T-helper 9 cell (primary cell): ENCODE measurements around the gene C1QTNF12.

ENCODE experiments used
- DNase-seq: peaks from one replicate; pipeline ENCODE4 v3.0.0-alpha.2; 2020
- total RNA-seq, 2 donors: gene quantifications; one replicate each; lab custom pipeline; 2026; lab: John Stamatoyannopoulos, UW

Gene C1QTNF12, protein sequence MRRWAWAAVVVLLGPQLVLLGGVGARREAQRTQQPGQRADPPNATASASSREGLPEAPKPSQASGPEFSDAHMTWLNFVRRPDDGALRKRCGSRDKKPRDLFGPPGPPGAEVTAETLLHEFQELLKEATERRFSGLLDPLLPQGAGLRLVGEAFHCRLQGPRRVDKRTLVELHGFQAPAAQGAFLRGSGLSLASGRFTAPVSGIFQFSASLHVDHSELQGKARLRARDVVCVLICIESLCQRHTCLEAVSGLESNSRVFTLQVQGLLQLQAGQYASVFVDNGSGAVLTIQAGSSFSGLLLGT
- total RNA-seq: 0.28 to 0.72 reads per million in 2 donors

DNA sequence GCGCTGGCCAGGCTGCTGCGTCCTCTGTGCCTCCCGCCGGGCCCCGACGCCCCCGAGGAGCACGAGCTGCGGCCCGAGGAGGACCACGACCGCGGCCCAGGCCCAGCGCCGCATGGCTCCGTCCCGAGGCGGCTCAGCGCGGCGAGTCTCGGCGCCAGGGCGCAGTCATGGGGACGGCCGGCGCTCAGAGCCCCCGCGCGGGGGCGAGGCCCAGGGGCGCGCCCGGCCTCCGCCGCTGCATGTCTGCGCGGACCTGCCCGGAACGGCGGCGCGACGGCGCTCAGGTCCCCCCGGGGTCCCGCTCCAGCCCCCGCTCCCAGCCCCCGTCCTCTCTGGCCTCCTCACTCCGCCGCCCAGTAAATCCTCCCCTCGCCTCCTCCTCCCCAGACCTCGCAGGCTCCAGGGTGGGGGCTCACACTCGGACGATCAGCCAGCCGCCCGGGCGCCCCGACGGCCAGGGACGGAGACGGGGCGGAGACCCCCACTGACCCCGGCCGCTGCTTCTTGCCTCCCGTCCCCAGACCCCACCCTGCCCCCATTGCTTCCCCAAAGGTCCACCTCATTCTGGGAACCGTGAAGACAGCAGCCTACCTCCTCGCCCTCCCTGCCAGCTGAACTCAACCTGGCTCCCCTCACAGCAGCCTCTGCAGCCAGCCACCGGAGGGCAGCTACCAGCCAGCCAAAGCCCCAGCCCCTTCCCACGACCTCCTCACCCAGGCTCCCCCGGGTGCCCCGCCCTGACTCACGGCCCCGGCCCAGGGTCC, at the start of gene C1QTNF12:
C1QTNF12 (minus strand) TSS at position 146 of the 764 bp plus-strand sequence; CDS start at position 114, 32 bp downstream.
- DNase-seq: no peak

DNA sequence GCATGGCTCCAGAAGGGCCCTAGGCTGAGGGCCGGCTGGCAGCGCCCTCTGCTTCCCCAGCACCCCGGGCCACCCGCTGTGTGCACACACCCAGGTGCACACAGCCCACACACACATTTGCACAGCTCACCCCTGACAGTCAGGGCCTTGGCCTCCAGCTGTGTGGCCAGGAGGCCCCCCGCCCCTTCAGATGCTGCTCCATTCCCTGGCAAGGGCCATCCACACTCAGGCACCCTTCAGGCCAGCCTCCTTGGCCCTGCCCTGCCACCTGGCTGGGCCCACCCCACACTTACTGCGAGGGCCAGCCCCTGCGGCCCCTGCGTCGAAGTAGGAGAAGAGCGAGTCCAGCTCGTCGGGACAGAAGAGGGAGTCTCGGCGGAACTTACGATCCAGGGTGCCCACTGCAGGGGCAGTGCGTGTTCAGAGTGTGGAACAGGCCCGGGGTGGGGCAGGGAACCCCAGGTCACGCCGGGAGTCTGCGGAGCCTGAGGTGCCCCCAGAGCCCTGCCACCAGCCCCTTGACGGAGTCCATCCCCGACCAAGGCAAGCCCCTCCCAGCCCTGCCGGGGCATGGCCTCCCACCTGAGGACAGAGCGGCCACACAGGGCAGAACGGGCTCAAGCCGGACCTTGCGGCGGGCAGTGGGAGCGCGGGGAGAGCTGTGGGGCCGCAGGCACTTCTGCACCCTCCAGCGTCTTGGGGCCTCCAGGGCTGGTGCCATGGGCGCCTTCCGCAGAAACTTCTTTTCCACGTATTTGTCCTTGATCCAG, 48.8 kb upstream of the C1QTNF12 start:
- DNase-seq: no peak

DNA sequence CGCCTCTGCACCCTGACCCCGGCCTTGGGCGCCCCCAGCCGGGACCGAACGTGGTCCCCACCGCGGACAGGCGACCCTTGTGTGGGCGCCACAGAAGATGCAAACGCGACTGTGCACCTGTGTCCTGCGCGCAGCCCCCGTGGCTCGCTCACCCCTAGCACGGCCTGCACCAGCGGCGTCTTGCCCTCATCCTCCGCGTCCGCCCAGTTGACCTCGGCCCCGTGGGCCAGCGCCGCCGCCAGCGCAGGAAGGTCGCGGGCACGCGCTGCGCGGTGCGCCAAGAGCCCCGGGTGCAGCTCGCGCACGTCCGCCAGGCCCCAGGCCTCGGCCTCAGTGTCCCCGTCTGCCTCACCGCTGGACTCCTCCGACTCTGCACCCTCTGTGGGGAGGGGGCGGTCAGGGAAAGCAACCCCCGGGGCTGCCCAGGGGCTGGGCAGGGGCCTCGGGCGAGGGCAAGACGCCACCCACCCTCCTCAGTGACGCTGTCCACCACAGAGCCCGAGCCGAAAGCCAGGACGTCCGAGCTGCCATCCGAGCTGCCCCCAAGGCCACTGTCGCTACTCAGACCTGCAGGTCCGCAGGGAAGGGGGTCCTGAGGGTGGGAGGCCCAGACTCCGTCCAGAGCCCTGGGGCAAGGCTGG, 47.8 kb upstream of the C1QTNF12 start:
- DNase-seq: no peak

DNA sequence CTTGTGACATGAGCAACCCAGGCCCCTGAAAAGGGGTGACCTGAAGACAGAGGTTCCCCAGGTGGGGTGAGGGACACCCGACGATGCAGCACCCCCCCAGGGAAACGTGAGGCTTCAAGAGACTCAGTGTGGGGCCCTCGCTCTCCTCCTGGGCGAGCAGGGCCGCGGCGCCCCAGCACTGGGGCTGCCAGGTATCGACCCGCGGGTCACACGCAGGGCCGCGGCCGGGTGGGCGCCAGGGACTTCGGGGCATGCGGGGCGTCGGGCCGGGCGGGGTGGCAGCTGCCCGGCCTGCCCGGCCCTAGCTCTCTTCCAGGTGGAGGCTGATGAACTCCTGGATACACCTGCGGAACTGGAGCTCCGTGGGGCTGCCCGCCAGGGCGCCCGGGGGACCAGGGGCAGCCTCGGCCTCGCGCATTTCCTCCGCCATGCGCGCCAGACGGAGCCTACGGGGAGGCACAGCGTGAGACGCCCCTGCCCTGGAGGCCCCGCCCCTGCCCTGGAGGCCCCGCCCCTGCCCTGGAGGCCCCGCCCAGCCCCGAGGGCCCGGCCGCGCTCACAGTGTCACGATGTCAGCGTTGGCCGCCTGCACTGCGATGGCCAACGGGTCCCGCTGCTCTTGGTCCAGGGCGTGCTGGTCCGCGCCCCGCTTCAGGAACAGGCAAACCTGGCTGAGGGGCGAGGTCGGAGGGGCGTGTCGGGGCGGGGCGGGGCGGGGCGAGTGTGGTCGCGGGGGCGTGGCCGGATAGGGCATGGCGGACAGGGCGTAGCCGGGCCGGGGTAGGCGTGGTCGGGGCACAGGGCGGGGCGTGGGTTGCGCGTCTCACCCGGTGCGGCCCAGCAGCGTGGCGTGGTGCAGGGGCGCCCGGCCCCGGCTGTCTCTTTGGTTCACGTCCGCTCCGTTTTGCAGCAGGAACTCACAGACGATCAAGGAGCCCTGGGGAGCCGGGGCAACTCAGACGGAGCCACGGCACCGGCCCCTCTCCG, 47.0 kb upstream of the C1QTNF12 start:
- DNase-seq: no peak

DNA sequence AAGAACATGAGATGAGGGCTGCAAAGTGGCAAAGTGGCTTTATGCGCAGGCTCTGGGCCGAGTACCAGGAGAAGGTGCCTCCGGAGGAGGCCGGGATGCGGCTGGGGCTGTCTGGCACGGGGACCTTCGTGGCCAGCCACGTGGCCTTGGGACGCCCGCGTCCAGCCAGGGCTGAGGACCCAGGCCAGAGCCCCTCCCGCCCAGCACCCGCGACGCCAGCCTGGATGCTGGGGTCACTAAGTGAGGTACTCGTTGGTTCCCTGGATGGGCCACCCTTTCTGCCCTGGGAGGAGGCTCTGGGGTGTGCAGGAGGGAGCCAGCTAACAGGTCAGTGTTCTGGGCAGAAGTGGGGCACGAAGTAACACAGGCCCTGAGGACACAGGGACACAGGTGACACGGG, 46.3 kb upstream of the C1QTNF12 start:
- DNase-seq: no peak

DNA sequence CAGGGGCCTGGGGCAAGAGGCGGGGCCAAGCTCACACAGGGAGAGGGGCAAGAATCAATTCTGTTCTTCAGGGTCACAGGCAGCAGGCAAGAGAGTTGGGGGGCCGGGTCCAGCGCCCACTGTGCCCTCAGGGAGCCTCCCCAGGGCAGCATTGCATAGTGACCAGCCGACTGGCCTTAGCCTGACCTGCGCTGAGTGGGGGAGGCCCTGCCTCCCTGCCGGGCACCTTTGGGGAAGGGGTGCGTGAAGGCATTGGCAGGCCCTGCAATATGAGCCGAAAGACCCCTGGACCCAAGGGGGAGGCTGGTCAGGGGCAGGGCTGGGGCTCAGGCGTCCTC, 45.9 kb upstream of the C1QTNF12 start:
- DNase-seq: no peak

DNA sequence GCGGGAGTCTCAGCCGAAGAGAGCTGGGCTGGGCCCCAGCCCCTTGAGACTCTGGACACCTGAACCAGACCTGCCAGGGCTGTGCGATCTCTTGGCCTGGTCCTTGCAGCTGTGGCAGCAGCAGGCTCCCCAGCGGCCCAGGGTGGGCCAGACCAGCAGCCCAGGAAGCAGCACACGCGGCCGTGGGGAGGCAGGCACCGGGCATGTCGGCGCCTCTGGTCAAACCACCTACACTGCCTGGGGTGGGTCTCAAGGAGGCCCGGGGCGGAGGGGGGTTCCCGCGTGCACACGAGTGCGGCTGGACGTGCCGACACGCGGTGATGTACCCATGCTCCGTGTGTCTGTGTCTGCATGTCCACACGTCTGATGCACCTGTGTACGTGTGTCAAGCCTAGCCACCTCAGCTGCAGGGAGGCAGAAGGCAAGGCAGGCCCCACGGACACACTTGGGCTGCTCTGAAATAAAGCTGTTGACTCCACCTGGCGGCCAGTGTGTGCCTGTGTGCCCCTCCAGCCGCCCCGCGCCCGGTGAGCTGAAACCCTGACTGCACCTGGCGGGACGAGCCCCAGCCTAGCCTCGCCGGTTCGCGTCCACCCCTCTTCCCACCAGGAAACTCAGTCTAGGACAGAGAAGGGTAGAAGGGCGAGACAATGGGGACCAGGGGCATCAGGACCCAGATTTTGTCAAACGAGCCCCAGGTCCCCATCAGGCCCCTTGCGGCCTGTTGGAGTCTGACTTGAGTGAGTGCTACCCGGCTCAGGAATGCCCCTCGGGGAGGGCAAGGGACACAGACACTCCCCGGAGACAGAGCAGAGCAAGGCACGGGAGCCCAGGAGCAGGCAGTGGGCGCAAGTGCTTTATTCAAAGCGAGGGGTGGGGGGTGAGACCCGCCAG, 45.3 kb upstream of the C1QTNF12 start:
- peak; percentile 56 for DNase-seq

DNA sequence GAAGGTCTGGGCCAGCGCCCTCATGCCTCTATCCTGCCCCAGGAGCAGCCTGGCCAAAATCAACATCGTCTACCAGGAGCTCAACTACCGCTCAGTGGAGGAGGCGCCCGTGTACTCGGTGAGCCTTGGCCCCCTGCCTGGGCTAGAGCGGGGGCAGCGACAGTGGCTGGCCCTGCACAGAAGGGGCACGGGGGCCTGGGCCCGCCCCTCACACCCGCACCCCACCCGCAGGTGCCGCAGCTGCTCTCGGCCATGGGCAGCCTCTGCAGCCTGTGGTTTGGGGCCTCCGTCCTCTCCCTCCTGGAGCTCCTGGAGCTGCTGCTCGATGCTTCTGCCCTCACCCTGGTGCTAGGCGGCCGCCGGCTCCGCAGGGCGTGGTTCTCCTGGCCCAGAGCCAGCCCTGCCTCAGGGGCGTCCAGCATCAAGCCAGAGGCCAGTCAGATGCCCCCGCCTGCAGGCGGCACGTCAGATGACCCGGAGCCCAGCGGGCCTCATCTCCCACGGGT, 44.6 kb upstream of the C1QTNF12 start:
- DNase-seq: no peak

DNA sequence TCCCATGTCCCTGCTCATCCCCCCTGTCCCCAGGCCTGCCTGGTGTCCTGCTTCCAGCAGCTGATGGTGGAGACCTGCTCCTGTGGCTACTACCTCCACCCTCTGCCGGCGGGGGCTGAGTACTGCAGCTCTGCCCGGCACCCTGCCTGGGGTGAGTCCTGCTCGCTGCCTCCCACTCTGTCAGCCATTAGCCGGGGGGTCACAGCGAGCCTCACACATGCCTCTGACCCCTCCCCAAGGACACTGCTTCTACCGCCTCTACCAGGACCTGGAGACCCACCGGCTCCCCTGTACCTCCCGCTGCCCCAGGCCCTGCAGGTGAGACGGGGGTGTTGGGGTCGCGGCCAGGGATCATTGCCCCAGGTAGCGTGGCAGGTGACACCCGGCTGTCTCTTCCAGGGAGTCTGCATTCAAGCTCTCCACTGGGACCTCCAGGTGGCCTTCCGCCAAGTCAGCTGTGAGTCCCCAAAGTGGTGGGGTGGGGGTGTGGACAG, 43.8 kb upstream of the C1QTNF12 start:
- peak; percentile 49 for DNase-seq

DNA sequence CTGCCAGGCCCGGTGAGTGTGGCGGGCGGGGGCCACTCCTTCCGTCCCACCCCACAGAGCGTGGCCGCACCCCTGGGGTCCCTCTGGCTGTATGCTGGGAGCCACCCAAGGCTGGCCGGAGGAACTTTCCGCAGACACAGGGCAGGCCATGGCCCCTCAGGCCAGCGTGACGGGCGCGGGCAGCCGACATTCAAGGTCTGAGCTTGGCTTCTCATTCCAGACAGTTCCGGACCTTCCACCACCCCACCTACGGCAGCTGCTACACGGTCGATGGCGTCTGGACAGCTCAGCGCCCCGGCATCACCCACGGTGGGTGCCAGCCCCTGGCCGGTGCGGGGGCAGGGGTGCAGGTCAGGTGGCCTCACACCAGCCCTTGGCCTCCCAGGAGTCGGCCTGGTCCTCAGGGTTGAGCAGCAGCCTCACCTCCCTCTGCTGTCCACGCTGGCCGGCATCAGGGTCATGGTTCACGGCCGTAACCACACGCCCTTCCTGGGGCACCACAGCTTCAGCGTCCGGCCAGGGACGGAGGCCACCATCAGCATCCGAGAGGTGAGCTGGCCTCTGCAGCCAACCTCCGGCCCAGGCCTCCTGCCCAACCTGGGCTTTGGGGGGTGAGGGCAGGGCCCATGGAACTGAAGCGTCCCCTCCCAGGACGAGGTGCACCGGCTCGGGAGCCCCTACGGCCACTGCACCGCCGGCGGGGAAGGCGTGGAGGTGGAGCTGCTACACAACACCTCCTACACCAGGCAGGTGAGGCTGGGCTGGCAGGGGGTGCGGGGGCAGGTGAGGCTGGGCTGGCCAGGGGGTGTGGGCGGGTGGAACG, 41.0 kb upstream of the C1QTNF12 start:
- DNase-seq: no peak

DNA sequence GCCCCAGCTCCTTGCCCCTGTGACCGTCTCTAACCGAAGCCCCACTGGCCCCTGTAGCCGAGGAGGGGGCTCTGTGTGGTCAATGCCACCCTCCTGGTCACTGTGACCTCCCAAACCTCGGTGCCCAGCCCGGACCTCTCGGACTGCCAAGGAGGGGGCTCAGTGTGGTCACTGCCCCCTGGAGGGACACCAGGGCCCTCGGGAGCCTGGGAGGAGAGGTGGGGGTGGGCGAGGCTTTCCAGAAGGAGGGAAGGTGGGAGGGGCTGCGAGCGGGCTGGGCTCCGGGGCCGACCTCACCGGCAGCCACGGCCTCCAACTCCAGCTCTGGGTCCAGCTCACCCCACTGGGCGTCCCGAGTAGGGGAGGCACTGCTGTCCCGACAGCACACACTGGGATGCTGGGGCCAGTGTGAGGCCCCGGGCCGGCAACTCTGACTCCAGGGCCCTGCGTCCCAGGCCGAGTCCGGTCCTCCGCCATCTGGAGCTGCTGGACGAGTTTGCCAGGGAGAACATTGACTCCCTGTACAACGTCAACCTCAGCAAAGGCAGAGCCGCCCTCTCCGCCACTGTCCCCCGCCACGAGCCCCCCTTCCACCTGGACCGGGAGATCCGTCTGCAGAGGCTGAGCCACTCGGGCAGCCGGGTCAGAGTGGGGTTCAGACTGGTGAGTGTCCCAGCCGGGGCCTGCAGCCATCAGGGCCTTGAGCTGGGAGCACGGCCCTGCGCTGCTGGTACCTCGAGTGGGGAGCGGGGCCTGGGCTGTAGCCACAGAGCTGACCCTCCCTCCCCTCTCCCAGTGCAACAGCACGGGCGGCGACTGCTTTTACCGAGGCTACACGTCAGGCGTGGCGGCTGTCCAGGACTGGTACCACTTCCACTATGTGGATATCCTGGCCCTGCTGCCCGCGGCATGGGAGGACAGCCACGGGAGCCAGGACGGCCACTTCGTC, 40.1 kb upstream of the C1QTNF12 start:
- DNase-seq: no peak

DNA sequence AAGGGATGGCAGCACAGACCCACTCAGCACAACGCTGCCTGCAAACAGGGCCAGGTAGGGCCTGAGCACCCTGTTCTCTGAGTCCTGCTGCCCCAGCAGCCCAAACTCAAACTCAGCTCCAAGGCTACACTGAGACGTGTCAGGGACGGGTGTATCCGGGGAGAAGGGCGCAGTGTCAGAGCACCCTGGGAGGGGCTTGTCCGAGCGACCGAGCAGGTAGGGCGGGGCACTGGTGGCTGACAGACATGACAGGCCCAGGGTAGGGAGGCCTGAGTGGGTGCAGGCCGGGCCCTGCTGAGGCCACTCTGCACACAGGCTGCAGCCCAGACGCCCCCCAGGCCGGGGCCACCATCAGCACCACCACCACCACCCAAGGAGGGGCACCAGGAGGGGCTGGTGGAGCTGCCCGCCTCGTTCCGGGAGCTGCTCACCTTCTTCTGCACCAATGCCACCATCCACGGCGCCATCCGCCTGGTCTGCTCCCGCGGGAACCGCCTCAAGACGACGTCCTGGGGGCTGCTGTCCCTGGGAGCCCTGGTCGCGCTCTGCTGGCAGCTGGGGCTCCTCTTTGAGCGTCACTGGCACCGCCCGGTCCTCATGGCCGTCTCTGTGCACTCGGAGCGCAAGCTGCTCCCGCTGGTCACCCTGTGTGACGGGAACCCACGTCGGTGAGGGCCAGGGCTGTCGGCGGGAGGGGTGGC, 39.2 kb upstream of the C1QTNF12 start:
- no peak for DNase-seq

DNA sequence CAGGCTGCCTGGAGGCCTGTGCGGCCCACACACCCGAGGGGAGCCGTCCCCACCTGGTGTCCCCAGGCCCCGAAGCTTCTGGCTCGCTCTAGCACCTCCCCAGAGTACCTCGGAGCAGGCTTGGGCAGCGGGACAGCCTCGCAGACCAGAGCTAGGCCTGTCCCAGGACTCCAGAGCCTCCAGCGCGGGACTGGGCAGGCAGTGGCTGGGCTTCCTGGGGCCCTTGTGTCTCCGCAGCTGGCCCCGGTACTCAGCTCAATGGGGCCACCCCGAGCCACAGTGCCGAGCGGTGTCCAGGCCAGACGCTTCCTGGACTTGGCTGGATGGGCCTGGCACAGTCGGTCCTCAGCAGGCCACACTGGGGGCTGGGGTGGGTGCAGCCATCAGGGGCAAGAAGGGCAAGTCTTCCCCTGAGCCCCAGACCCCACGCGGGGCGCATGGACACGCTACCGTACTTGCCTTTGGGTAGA, 38.6 kb upstream of the C1QTNF12 start:
- DNase-seq: no peak

DNA sequence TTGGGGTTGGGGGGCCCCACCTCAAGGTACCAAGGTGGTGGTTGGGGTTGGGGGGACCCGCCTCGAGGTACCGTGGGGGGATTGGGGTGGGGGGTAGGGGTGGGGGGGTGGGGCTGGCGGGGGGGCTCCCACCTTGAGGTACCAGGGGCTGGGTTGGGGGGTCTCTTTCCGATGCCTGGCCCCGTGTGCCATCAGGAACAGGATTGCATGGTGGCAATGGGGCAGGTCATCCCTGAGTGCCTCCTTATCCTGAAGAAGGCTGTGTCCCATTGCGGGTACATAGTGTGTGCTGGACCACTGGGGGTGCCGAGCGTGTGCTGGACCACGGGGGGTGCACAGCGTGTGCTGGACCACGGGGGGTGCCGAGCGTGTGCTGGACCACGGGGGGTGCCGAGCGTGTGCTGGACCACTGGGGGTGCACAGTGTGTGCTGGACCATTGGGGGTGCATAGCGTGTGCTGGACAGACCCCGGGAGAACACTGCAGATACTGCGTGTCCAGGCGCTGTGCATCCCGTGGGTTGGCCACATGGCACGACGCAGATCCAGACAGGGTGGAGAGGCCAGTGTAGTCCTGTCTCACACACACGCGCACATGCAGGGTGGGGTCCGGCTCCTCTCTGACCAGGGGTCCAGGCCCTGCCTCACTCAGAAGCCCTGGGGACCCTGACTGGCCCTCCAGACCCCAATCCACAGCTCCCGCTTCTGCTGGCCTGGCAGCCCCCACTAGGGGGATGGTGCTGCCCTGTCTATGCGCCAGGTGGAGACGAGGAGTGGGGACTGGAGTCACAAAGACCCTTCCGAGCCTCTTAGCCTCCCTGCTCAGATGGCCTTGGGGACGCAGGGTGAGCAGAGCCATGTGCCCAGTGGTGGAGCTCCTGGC, 37.9 kb upstream of the C1QTNF12 start:
- DNase-seq: no peak

DNA sequence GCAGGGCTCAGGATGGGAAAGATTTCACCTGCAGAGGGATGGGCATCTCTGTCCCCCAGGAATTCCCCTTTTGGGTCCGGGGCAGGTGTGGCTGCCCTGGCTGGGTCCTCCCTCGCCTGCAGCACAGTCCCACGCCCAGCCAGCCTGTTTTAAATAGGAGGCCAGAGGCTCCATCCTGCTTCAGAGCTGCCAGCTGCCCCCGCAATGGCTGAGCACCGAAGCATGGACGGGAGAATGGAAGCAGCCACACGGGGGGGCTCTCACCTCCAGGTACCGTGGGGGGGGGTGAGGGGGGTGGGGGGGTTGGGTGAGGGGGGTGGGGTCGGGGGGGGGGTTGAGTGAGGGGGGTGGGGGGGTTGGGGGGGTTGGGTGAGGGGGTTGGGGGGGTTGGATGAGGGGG, 37.3 kb upstream of the C1QTNF12 start:
- no peak for DNase-seq

DNA sequence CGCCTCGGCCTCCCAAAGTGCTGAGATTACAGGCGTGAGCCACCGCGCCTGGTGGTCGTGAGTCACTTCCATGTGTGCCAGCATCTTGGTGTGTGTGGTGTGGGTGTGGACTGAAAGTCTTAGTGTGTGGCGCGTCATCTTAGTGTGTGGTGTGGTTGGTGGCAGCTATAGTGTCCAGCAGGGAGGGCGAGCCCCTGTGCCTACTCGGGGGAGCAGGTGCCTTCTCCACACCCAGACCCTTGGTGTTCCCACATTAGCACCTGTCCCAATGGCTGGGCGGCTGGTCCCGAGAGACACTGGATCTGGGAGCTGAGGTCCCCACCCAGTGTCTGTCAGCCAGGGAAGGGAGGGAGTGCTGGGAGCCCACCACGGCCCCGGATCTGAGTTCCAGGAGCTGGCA, 36.5 kb upstream of the C1QTNF12 start:
- DNase-seq: no peak
